ENCODE results near the gene ABCA10. TPM values are rescaled to one million over a fixed set of nuclear protein-coding genes. Genes with fewer than 3 reads are reported as not detected.

The ABCA10 gene
- total RNA-seq, 1 donor = 1.8 TPM

GRCh38 chr17:69159418-69159817 is 69.2 kb downstream of the ABCA10 start:
- H3K9me3 ChIP-seq (ENCODE audit: low read depth, low read length) = no peaks in the 10 kb centered on the region
- H3K27ac ChIP-seq (ENCODE audit: low read depth, low read length) = no peak overlapping the region
- H3K4me2 ChIP-seq (ENCODE audit: insufficient read depth, low read length) = no peak overlapping the region
- no peaks in the 10 kb centered on the region for H3K4me1 ChIP-seq (ENCODE audit: insufficient read depth, low read length)
- H3K79me2 ChIP-seq (ENCODE audit: insufficient read depth, low read length) = no peaks in the 10 kb centered on the region
- H3K36me3 ChIP-seq (ENCODE audit: insufficient read depth, low read length) = no peaks in the 10 kb centered on the region
- TF ChIP-seq, protein P1, sequence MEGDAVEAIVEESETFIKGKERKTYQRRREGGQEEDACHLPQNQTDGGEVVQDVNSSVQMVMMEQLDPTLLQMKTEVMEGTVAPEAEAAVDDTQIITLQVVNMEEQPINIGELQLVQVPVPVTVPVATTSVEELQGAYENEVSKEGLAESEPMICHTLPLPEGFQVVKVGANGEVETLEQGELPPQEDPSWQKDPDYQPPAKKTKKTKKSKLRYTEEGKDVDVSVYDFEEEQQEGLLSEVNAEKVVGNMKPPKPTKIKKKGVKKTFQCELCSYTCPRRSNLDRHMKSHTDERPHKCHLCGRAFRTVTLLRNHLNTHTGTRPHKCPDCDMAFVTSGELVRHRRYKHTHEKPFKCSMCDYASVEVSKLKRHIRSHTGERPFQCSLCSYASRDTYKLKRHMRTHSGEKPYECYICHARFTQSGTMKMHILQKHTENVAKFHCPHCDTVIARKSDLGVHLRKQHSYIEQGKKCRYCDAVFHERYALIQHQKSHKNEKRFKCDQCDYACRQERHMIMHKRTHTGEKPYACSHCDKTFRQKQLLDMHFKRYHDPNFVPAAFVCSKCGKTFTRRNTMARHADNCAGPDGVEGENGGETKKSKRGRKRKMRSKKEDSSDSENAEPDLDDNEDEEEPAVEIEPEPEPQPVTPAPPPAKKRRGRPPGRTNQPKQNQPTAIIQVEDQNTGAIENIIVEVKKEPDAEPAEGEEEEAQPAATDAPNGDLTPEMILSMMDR (IDR thresholded peaks at IDR 0.05; ENCODE audit: extremely low read depth, low read depth, low read length) = no peak
- H3K4me3 ChIP-seq (ENCODE audit: insufficient read depth, low read length) = no peak overlapping the region
- no peaks in the 10 kb centered on the region for H4K20me1 ChIP-seq (ENCODE audit: insufficient read depth, low read length)
- H2AFZ ChIP-seq (ENCODE audit: low read length) = no peak overlapping the region
- no peaks in the 10 kb centered on the region for H3K27me3 ChIP-seq (ENCODE audit: insufficient read depth, low read length)
- no peak for DNase-seq (ENCODE audit: insufficient read length, low spot score, missing footprints)

GRCh38 chr17:69154267-69154666 is 74.4 kb downstream of the ABCA10 start:
- no peaks in the 10 kb centered on the region for H3K9me3 ChIP-seq (ENCODE audit: low read depth, low read length)
- no peak overlapping the region for H3K27ac ChIP-seq (ENCODE audit: low read depth, low read length)
- no peak overlapping the region for H2AFZ ChIP-seq (ENCODE audit: low read length)
- no peaks in the 10 kb centered on the region for H3K79me2 ChIP-seq (ENCODE audit: insufficient read depth, low read length)
- H3K36me3 ChIP-seq (ENCODE audit: insufficient read depth, low read length) = no peaks in the 10 kb centered on the region
- no peaks in the 10 kb centered on the region for H3K27me3 ChIP-seq (ENCODE audit: insufficient read depth, low read length)
- H4K20me1 ChIP-seq (ENCODE audit: insufficient read depth, low read length) = no peaks in the 10 kb centered on the region
- TF ChIP-seq, protein P1 (IDR thresholded peaks at IDR 0.05; ENCODE audit: extremely low read depth, low read depth, low read length) = no peak
- no peak overlapping the region for H3K4me3 ChIP-seq (ENCODE audit: insufficient read depth, low read length)
- no peak for DNase-seq (ENCODE audit: insufficient read length, low spot score, missing footprints)
- H3K4me2 ChIP-seq (ENCODE audit: insufficient read depth, low read length) = no peak overlapping the region
- no peaks in the 10 kb centered on the region for H3K4me1 ChIP-seq (ENCODE audit: insufficient read depth, low read length)

GRCh38 chr17:69150333-69150732 is 78.3 kb downstream of the ABCA10 start:
- no peaks in the 10 kb centered on the region for H3K9me3 ChIP-seq (ENCODE audit: low read depth, low read length)
- DNase-seq (ENCODE audit: insufficient read length, low spot score, missing footprints) = no peak

DNA sequence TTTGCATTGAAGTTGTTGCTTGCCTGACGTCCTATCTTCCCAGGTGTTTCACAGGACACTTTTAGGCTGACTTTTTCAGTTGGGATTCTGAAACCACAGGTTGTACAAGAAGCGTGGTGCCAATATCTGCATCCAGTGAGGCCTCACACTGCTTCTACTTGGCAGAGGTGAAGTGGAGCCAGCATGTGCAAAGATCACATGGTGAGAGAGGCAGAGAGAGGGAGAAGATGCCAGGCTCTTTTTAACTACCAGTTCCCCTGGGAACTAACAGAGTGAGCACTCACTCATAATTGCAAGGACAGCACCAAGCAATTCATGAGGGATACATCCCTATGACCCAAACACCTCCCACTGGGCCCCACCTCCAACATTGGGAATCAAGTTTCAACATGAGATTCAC is 81.2 kb downstream of the ABCA10 start:
- no peaks in the 10 kb centered on the region for H3K36me3 ChIP-seq (ENCODE audit: insufficient read depth, low read length)
- peak overlapping the region; percentile 7 for H2AFZ ChIP-seq (ENCODE audit: low read length)
- no peak for DNase-seq (ENCODE audit: insufficient read length, low spot score, missing footprints)
- H4K20me1 ChIP-seq (ENCODE audit: insufficient read depth, low read length) = no peaks in the 10 kb centered on the region
- H3K4me2 ChIP-seq (ENCODE audit: insufficient read depth, low read length) = no peak overlapping the region
- H3K4me1 ChIP-seq (ENCODE audit: insufficient read depth, low read length) = peaks cover 9% of the 10 kb centered on the region
- TF ChIP-seq, protein P1 (IDR thresholded peaks at IDR 0.05; ENCODE audit: extremely low read depth, low read depth, low read length) = no peak
- H3K27ac ChIP-seq (ENCODE audit: low read depth, low read length) = no peak overlapping the region
- H3K9me3 ChIP-seq (ENCODE audit: low read depth, low read length) = no peaks in the 10 kb centered on the region
- no peak overlapping the region for H3K4me3 ChIP-seq (ENCODE audit: insufficient read depth, low read length)
- H3K27me3 ChIP-seq (ENCODE audit: insufficient read depth, low read length) = no peaks in the 10 kb centered on the region
- H3K79me2 ChIP-seq (ENCODE audit: insufficient read depth, low read length) = no peaks in the 10 kb centered on the region

More at GRCh38 chr17:69150333-69150732, 78.3 kb downstream of the ABCA10 start:
- H4K20me1 ChIP-seq (ENCODE audit: insufficient read depth, low read length) = no peaks in the 10 kb centered on the region
- H3K36me3 ChIP-seq (ENCODE audit: insufficient read depth, low read length) = no peaks in the 10 kb centered on the region
- no peak overlapping the region for H3K27ac ChIP-seq (ENCODE audit: low read depth, low read length)
- TF ChIP-seq, protein P1 (IDR thresholded peaks at IDR 0.05; ENCODE audit: extremely low read depth, low read depth, low read length) = no peak
- H2AFZ ChIP-seq (ENCODE audit: low read length) = no peak overlapping the region
- H3K4me3 ChIP-seq (ENCODE audit: insufficient read depth, low read length) = no peak overlapping the region
- H3K27me3 ChIP-seq (ENCODE audit: insufficient read depth, low read length) = no peaks in the 10 kb centered on the region
- no peak overlapping the region for H3K4me2 ChIP-seq (ENCODE audit: insufficient read depth, low read length)
- no peaks in the 10 kb centered on the region for H3K79me2 ChIP-seq (ENCODE audit: insufficient read depth, low read length)
- no peaks in the 10 kb centered on the region for H3K4me1 ChIP-seq (ENCODE audit: insufficient read depth, low read length)

All from osteoblast (primary cell).